H54 (cell line): Measurements from ENCODE around the gene DUSP12.

ENCODE experiments used
- DNase-seq: peaks from one replicate; pipeline ENCODE4 v3.0.0; 2011; ENCODE audit warnings: low spot score, mixed read lengths; ENCODE audit not compliant: insufficient read length
- FAIRE-seq: peaks from 3 replicates; lab custom pipeline; 2011; peaks lifted over from hg19 to GRCh38; lab: Jason Lieb, UNC
- POLR2A ChIP-seq: IDR thresholded peaks from 2 replicates; pipeline ENCODE4 v1.6.1; 2011; ENCODE audit warnings: low read depth, mild to moderate bottlenecking, low read length

Gene DUSP12

GRCh38 chr1:161792740-161793139 lies 43.2 kb downstream of the DUSP12 start:
- DNase-seq (peak; percentile 35), FAIRE-seq (peak; percentile 97)
- no peak for TF ChIP-seq POLR2A

GRCh38 chr1:161799792-161800191 lies 50.2 kb downstream of the DUSP12 start:
- FAIRE-seq (no peak), DNase-seq (no peak)
- TF ChIP-seq POLR2A = no peak

- DNase-seq (no peak), FAIRE-seq (no peak)
- TF ChIP-seq POLR2A = no peak
These were observed 52.4 kb downstream of the DUSP12 start for GRCh38 chr1:161801955-161802354.

- FAIRE-seq (peak; percentile 70), DNase-seq (no peak)
- no peak for TF ChIP-seq POLR2A
These were observed 53.6 kb downstream of the DUSP12 start for GRCh38 chr1:161803181-161803580.

GRCh38 chr1:161805399-161806197 lies 56.0 kb downstream of the DUSP12 start:
- TF ChIP-seq POLR2A = no peak
- FAIRE-seq (no peak), DNase-seq (no peak)
